ENCODE measurements around the gene CCR5.

- TF ChIP-seq POLR2A (IDR thresholded peaks at IDR 0.05): no peak
- TF ChIP-seq CTCF (IDR thresholded peaks at IDR 0.05 in 8 of 11, conservative IDR thresholded peaks at IDR 0.05 in 3 of 11): no peak
- TF ChIP-seq POLR2AphosphoS5 (IDR thresholded peaks at IDR 0.05): no peak
Measured at GRCh38 chr3:46412786-46413298, 42.1 kb downstream of the CCR5 start.
